Mucosa of descending colon (tissue), 3 donors: Measurements from ENCODE around the gene MCC. TPM values are rescaled to one million over a fixed set of nuclear protein-coding genes. Genes with fewer than 3 reads are reported as not detected.

ENCODE experiments used
- ATAC-seq: fragments of 200-7000 bp; cut with Tn5 transposase; one replicate; pipeline ENCODE4 v1.9.1; 2020; ENCODE audit warnings: mild to moderate bottlenecking, moderate library complexity
- DNase-seq, 3 donors: peaks; one replicate each; pipeline ENCODE4 v3.0.0-alpha.2; 2020
- H3K36me3 ChIP-seq: fragments of 200-600 bp; one replicate; pipeline ENCODE4 v1.8.0; 2021; ENCODE audit warnings: low read depth, mild to moderate bottlenecking
- H3K4me1 ChIP-seq: fragments of 200-600 bp; one replicate; pipeline ENCODE4 v1.8.0; 2021; ENCODE audit warnings: low read depth, mild to moderate bottlenecking
- H3K4me3 ChIP-seq: fragments of 200-600 bp; one replicate; pipeline ENCODE4 v1.8.0; 2021; ENCODE audit warnings: mild to moderate bottlenecking
- H3K9me3 ChIP-seq: fragments of 200-600 bp; one replicate; pipeline ENCODE4 v1.8.0; 2021; ENCODE audit warnings: mild to moderate bottlenecking
- intact Hi-C, 2 donors: fragments of 100-400 bp; cut with DNase I in 1 of 2; cut with micrococcal nuclease in 1 of 2; formaldehyde crosslinking; loops; one replicate each; pipeline versions ENCODE4 v1.11.0 to v1.11.1; 2022; cut with DNase I, micrococcal nuclease
- total RNA-seq, 3 donors: library from RNA; stranded (reverse); fragmentation: NEBNext Ultra II Directional in 2 of 3; extraction: Animal tissue kit (Norgen Biotek cat#: 25700) in 2 of 3; gene quantifications; one replicate each; pipeline versions ENCODE4 v1.2.1 to v1.2.4, GENCODE V29; 2021 to 2023
- TF ChIP-seq, protein P1 (sequence below): fragments of 200-600 bp; IDR thresholded peaks from one replicate; pipeline ENCODE4 v1.8.0; 2022; ENCODE audit warnings: antibody characterized with exemption, mild to moderate bottlenecking
- donor health status: DM: no; HTN: no; CAD: no; lungs with moderate emphysema.
- donor health status: DM: no; HTN: no; CAD: no.
- donor health status: DM: no; HTN: yes; CAD: no.

MCC gene
- total RNA-seq, 3 donors from 2014 or later: 1.5 to 7.4 (median 4.4) TPM

DNA sequence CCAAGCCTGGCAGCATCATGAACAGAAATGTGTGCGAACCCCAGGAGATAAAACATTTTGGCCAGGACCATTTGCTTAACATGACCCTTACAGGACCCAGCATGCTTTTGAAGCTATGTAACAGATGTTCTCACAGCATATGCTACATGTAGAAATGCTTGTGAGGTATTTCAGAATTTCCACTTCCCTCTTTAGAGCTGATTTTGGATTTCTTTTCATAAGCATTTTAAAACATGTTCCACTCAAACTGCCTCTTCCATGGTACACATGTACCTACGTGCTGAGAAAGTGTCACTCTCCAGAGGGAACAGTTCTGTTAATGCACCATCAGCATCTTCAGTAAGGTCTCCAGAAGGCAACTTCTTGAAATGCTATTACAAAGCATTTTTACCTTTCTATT is 37.8 kb downstream of the MCC start:
- intact Hi-C loops: no loop called here
- Histone ChIP-seq H3K9me3 (peaks cover 4% of the 10 kb centered on the region), H3K36me3 (no peaks in the 10 kb centered on the region), H3K4me1 (no peaks in the 10 kb centered on the region), H3K4me3 (no peak overlapping the region)
- DNase-seq (no peak), ATAC-seq (no peak)
- TF ChIP-seq, protein P1, sequence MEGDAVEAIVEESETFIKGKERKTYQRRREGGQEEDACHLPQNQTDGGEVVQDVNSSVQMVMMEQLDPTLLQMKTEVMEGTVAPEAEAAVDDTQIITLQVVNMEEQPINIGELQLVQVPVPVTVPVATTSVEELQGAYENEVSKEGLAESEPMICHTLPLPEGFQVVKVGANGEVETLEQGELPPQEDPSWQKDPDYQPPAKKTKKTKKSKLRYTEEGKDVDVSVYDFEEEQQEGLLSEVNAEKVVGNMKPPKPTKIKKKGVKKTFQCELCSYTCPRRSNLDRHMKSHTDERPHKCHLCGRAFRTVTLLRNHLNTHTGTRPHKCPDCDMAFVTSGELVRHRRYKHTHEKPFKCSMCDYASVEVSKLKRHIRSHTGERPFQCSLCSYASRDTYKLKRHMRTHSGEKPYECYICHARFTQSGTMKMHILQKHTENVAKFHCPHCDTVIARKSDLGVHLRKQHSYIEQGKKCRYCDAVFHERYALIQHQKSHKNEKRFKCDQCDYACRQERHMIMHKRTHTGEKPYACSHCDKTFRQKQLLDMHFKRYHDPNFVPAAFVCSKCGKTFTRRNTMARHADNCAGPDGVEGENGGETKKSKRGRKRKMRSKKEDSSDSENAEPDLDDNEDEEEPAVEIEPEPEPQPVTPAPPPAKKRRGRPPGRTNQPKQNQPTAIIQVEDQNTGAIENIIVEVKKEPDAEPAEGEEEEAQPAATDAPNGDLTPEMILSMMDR: no peak

DNA sequence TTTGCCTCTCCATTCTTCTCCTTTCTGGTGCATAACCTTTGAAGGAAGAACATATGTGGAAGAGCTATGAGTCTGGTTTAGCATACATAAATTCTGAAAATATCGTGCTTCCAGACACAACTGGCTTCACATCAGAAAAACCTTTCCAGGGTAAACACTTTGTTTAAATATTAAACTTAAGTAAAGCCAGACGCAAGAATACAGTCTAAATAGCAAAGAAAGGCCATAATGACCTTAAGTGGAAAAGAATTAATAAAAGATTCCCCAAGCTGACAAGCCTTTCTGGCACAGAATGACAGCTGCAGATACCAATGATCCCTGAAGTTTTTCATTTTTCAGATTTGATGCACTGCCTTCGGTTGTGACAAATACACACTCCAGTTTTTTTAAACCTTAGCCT is 40.0 kb downstream of the MCC start:
- Histone ChIP-seq H3K4me3 (no peak overlapping the region), H3K4me1 (no peaks in the 10 kb centered on the region), H3K36me3 (no peaks in the 10 kb centered on the region), H3K9me3 (peaks cover 4% of the 10 kb centered on the region)
- intact Hi-C loops: no loop called here
- TF ChIP-seq, protein P1: no peak
- ATAC-seq (no peak), DNase-seq (no peak)

DNA sequence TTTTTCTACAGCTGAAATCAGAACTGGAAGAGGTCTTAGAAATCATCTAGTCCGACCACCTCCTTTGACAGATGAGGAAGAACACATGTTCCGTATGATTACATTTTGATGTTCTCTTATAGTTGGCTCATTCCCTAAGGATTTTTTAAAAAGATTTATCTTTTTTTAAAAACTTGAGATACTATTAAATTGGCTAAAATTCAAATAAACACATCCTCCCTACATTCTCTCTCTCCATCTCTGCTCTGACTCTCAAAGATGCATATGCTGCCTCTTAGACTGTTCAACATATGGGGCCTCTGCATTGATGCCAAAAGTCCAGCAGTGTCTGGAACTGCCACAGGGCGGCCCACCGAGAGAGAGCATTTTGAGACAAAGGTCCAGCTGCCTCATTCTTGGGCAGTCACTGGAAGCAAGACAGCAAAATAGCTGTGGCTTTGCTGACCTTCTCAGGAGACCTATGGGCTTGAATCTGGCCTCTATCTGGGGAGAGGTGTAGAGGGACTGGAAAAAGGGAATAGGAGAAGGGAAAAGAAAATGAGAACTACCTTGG is 40.7 kb downstream of the MCC start:
- Histone ChIP-seq H3K4me3 (no peak overlapping the region), H3K4me1 (no peaks in the 10 kb centered on the region), H3K36me3 (no peaks in the 10 kb centered on the region), H3K9me3 (peaks cover 4% of the 10 kb centered on the region)
- intact Hi-C loops: no loop called here
- TF ChIP-seq, protein P1: no peak
- DNase-seq (no peak), ATAC-seq (no peak)

DNA sequence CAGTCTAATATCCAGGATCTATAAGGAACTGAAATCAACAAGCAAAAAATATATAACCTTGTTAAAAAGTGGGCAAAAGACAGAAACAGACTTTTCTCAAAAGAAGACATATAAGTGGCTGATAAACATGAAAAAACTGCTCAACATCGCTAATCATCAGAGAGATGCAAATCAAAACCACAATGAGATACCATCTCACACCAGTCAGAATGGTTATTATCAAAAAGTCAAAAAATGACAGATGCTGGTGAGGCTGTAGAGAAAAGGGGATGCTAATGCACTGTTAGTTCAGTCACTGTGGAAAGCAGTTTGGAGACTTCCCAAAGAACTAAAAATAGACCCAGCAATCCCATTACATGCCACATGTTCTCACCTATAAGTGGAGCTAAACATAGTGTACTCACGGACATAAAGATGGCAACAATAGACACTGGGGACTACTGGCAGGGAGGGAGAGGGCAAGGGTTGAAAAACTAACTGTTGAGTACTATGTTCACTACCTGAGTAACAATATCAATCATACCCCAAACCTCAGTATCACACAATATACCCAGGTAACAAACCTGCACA is 41.8 kb downstream of the MCC start:
- H3K4me1 ChIP-seq: no peaks in the 10 kb centered on the region
- peaks cover 4% of the 10 kb centered on the region for H3K9me3 ChIP-seq
- intact Hi-C loops: no loop called here
- no peak overlapping the region for H3K4me3 ChIP-seq
- H3K36me3 ChIP-seq: no peaks in the 10 kb centered on the region
- ATAC-seq (no peak), DNase-seq (no peak)
- TF ChIP-seq, protein P1: no peak

DNA sequence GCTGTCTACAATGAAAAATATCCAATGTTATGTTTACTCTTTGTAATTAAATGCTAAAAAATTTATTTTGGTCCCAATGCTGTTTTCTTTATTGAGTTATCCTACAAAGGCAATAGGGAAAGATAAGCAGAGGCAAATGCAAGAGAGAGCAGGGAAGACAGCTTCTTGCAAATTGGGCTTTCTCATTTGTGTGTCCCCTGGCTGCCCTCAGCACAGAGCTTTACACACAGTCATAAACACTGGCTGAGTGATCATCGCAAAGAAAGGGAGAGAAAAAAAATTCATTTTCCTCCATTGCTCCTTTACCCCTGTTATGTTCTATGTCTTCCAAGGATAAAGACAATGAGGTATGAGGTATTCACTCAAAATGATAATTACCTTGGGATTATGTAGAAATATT is 51.1 kb downstream of the MCC start:
- ATAC-seq (no peak), DNase-seq (no peak)
- H3K4me3 ChIP-seq: no peak overlapping the region
- intact Hi-C loops: no loop called here
- TF ChIP-seq, protein P1: no peak
- H3K9me3 ChIP-seq: no peaks in the 10 kb centered on the region
- no peaks in the 10 kb centered on the region for H3K4me1 ChIP-seq
- no peaks in the 10 kb centered on the region for H3K36me3 ChIP-seq

DNA sequence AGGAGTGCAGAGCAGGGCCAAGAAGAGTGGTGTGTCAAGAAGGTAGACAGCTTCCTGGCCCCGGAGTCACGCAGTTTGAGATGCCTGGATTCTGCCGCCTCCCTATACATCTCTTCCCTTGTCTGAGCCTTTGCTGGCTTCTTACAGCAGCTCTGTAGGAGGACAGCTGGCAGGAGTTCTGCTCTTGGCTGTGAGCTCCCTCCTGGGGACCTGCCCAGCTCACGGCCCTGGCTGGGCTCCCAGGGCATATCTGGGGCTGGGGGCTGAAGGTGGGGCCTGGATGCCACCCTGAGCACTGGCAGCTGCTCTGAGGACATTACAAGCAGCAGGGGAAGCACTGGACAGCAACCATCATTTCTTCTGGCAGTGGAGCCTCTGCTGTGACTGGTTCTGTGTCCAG is 52.7 kb downstream of the MCC start:
- TF ChIP-seq, protein P1: no peak
- H3K36me3 ChIP-seq: no peaks in the 10 kb centered on the region
- ATAC-seq: peak; percentile 8
- no peaks in the 10 kb centered on the region for H3K4me1 ChIP-seq
- H3K4me3 ChIP-seq: no peak overlapping the region
- H3K9me3 ChIP-seq: no peaks in the 10 kb centered on the region
- DNase-seq: no peak
- intact Hi-C loops: no loop called here
